H1 (cell line): ENCODE measurements around the gene C22orf39. TPM values are rescaled to one million over a fixed set of nuclear protein-coding genes. Genes with fewer than 3 reads are reported as not detected.

Experiments used
- CHD7 ChIP-seq: fragments of 300-600 bp; sonication (generic); IDR thresholded peaks from 2 replicates; pipeline ENCODE4 v1.7.1; 2012; ENCODE audit warnings: low read length, moderate library complexity, mild to moderate bottlenecking, inconsistent platforms; ENCODE audit not compliant: insufficient replicate concordance
- YY1 ChIP-seq: IDR thresholded peaks from 2 replicates; pipeline ENCODE4 v1.6.1; 2011; ENCODE audit warnings: low read depth, mild to moderate bottlenecking, low read length
- polyA plus RNA-seq, 7 experiments: library from polyadenylated mRNA; depleted of rRNA in 3 of 7; stranded (reverse) in 5 of 7; unstranded in 2 of 7; fragments of >200 nt in 5 of 7; fragments of 200-250 nt in 2 of 7; gene quantifications; 1 replicate in 5 of 7; 2 replicates in 1 of 7; 4 replicates in 1 of 7; pipeline versions ENCODE4 v1.2.1 to v1.2.3, GENCODE V29; 2011 to 2013; ENCODE audit warnings: missing spikeins in 2 of 7, mixed read lengths in 2 of 7
- total RNA-seq: library from RNA; stranded (reverse); fragmentation: NEBNext Ultra II Directional; extraction: Animal tissue kit (Norgen Biotek cat#: 25700); gene quantifications from 2 replicates; pipeline ENCODE4 v1.2.1, GENCODE V29; 2021

C22orf39 gene
- total and polyA plus RNA-seq, 2 of the 8 experiments (the other 6 are each of a cell fraction or from before 2014, with no cell fraction given), result 22.7 to 27.7 TPM

GRCh38 chr22:19461506-19461905 is 14.0 kb upstream of the C22orf39 start (continued):
- no peak for TF ChIP-seq CHD7
- TF ChIP-seq YY1, result no peak
